Activated CD4-positive, alpha-beta T cell treated with anti-CD3 and anti-CD28 coated beads, Interleukin-2, amount 50 U/mL, for 16 hours (primary cell): Measurements from ENCODE around the gene ZNF331.

Experiments used
- DNase-seq: peaks from one replicate; pipeline ENCODE4 v3.0.0-alpha.2; 2020

The ZNF331 gene

DNA sequence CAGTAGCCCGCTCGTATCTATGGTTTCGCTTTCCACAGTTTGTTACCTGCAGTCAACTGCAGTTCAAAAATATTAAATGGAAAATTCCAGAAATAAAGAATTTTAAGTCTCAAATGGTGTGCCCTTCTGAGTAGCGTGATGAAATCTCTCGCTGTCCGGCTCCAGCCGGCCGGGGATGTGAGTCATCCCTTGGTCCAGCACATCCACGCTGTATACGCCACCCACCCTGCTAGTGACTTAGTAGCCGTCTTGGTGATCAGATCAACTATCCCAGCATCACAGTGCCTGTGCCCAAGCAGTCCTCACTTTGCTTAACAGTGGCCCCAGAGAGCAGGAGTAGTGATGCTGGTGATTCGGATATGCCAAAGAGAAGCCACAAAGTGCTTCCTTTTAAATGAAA, 40.0 kb downstream of the ZNF331 start:
- DNase-seq = no peak

DNA sequence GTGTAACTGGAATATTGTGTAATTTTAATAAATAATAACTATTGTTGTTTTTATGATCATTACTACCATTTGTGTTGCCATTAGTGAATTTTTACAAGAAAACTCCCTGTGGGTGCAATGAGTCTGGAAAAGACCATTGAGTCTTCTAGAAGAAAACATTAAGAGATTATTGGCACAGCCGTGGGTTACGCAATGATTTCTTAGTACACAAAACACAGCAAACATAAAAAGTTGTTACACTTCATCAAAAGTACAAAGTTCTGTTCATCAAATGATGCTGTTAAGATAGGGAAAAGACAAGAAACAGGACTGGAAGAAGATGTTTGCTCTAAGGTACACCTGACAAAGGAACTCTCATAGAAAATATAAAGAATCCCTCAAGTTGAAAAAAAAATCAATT, 41.6 kb downstream of the ZNF331 start:
- no peak for DNase-seq

DNA sequence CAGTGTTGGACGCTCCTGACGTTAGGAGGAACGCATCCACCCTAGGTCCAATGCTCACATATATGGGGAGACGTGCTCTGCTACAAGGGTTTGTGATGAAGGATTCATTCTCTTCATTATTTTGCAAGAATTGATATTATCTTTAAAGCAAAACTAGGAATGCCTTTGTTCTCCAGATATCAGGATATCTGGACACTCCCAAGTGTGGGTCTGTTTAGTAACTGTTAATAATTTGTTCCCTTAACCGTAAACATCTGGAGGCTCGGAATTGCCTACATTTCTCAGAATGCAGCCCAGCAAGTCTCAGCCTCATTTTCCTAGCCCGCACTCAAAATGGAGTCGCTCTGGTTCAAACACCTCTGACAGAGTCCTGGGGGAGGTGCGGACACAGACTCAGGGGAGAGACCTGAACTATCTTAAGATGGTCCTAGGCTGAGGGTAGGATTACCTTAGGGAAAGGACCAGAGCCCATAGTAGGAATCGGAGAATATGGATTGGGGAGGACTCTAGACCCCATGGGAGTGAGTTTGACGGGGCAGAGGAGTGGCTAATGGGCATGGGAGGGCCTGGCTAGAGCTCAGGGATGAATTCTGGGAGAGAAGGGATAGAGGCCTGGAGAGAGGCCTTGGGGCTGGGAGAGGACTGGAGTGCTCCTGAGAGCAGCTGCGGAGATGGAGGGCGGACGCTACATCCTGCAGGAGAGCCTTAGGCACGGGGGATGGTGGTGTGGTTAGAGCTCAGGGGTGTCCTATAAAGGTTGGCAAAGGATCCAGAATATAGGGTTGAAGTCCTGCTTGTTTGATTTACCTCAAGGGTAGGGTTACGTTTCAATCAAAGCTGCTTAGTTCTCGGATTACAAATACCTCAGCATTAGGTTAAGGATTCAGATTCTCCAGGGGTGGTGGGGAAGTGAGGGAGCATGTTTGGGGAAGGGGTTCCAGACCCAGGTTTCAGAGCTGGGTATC, 43.2 kb downstream of the ZNF331 start:
- no peak for DNase-seq

DNA sequence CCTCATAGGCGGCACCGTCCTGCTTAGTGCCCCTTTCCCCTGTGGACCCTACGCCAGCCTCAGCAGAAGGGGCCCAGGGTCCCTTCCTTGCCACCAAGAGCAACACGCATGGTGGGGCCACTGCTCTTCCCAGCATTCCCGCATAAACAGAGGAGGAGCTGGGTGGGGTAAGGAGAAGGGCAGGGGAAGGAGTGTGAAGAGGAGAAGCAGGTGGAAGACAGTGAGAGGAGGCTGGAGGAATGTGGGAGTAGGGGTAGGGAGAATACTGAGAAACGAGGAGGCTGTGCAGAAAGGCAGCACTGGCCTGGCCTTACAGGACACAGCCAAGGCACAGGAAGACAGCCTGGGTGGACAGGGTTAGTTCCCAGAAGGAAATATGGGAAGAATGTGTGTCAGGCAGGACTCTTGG, 43.9 kb downstream of the ZNF331 start:
- no peak for DNase-seq

DNA sequence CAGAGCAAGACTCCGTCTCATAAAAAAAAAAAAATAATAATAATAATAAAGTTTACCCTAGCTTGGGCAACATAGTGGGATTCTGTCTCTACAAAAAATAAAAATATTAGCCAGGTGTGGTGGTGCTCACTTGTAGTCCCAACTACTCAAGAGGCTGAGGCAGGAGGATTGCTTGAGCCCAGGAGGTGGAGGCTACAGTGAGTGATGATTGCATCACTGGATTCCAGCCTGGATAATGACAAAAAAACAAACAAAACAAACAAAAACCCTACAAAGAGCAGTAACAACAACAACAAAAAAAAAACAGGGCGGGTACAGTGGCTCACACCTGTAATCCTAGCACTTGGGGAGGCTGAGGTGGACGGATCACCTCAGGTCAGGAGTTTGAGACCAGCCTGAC, 45.2 kb downstream of the ZNF331 start:
- no peak for DNase-seq

DNA sequence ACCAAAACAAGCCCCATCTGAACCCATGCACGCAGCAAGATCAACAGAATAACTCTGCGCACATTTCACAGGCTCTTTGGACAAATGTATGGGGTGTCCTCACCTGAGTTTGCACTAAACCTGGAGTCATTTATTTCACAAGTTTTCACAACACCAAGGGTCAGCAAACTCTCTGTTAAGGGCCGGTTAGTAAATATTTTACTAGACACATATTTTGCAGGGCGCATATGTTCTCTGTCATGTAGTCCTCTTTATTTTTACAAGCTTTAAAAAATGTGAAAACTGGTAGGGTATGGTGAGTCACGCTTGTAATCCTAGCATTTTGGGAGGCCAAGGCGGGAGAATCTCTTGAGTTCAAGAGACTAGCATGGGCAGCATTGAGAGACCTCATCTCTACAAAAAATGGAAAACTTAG, 48.3 kb downstream of the ZNF331 start:
- DNase-seq = no peak

- DNase-seq = no peak
Observed at GRCh38 chr19:53594811-53595509, 57.0 kb downstream of the ZNF331 start.

- DNase-seq = no peak
Observed at GRCh38 chr19:53595510-53595867, 57.5 kb downstream of the ZNF331 start.

DNA sequence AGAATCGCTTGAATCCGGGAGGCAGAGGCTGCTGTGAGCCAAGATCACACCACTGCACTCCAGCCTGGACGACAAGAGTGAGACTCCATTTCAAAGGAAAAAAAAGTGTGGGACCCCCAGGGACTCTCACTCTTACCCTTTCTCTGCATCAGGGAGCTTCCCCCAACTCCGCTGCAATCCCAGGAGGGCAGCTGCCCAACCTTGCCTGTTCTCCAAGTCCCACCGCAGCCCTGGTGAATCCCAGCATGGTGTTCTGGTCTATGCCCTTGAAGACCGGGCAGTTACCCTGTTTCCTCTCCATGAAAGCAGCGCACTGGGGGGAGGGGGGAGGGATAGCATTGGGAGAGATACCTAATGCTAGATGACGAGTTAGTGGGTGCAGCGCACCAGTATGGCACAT, 58.1 kb downstream of the ZNF331 start:
- DNase-seq = no peak

DNA sequence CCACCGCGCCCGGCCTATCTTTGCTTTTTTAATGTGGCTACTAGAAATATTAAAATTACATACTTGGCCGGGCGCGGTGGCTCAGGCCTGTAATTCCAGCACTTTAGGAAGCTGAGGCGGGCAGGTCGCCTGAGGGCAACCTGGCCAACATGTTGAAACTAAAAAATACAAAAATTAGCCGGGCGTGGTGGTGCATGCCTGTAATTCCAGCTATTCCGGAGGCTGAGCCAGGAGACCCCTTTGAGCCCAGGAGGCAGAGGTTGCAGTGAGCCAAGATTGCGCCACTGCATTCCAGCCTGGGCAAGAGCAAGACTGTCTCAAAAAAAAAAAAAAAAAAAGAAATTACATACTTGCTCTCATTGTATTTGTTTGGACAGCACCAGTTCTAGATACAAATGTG, 59.1 kb downstream of the ZNF331 start:
- DNase-seq = no peak

GRCh38 chr19:53598361-53598760, 60.4 kb downstream of the ZNF331 start:
- DNase-seq = no peak

DNA sequence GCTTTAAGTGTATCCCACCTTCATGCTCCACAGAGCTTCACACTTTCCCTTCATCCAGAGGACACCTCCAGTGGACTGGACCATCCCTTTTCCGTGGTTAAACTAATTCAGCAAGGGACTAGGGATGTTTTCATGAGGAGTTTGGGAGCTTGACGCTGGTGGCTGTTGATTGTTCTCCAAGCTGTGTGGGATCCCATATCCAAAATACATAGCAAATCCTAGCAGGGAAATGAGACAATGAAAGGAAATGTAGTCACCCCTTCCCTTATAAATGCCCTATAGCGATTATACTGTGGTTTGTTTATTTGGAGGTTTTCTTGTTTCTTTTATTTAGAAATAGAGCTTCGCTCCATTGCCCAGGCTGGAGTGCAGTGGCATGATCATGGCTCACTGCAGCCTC, 62.3 kb downstream of the ZNF331 start:
- DNase-seq = no peak

DNA sequence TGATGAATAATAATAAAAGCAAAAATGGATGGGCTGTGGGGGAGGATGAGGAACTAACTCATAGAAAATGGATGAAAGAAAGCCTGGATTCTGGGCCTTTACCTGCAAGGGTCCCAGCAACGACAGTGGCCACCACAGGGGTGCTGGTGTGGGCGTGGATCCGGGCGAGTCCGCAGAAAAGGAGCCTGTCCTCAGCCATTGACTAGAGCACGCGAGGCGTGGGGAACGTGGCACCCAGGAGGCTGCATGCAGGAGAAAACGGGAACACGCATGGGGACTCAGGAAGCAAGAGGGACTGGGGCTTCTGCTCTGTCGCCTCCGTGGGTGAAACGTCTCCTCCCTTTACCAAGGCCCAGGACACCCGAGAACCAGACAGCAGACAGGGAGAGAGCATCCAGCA, 68.1 kb downstream of the ZNF331 start:
- DNase-seq = no peak

GRCh38 chr19:53608381-53608780, 70.4 kb downstream of the ZNF331 start:
- DNase-seq = no peak

- DNase-seq = no peak
Observed at GRCh38 chr19:53612762-53613526, 75.0 kb downstream of the ZNF331 start.

- no peak for DNase-seq
Observed at GRCh38 chr19:53621885-53622740, 84.2 kb downstream of the ZNF331 start.

GRCh38 chr19:53624771-53625545, 87.0 kb downstream of the ZNF331 start:
- no peak for DNase-seq

- DNase-seq = no peak
Observed at GRCh38 chr19:53626486-53626885, 88.5 kb downstream of the ZNF331 start.

DNA sequence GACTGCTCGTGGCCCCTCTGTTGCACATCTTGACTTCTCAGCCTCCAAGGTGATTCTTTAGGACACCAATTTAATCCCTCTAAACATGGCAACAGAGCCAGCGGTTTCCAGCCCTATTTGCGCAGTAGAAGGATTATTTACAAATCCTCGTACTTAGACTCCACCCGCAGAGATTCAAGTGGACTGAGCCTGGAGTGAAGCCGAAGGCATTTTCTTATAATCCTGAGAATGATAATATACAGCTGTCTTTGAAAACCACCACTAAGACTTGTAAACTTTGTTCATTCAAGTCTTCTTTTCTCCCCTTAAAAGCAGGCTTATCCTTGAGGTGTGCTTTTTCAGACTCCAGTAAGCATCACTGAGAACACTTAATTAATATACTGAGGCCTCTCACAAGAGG, 89.0 kb downstream of the ZNF331 start:
- DNase-seq = no peak
